Ectodermal cell (in vitro differentiated cells): ENCODE data around the gene PCDHB2.
"Not testable (repeated sequence)": the region's sequence is repeated elsewhere in the genome, so short reads cannot be mapped to it uniquely, and the experiment has no call there.

Experiments used
- H3K27ac ChIP-seq: 2 replicates; pipeline ENCODE4 v1.7.0; 2013; ENCODE audit warnings: mild to moderate bottlenecking, low read depth, low read length; ENCODE audit not compliant: insufficient read depth, poor library complexity, severe bottlenecking
- H3K27me3 ChIP-seq: 2 replicates; pipeline ENCODE4 v1.7.0; 2013; ENCODE audit warnings: mild to moderate bottlenecking, low read length; ENCODE audit not compliant: insufficient read depth, control insufficient read depth, poor library complexity, severe bottlenecking
- H3K36me3 ChIP-seq: one replicate; pipeline ENCODE4 v1.7.0; 2013; ENCODE audit warnings: low read length; ENCODE audit not compliant: control insufficient read depth, insufficient read depth
- H3K4me1 ChIP-seq: one replicate; pipeline ENCODE4 v1.7.0; 2013; ENCODE audit warnings: low read length; ENCODE audit not compliant: control insufficient read depth, insufficient read depth
- H3K4me3 ChIP-seq: 2 replicates; pipeline ENCODE4 v1.7.0; 2013; ENCODE audit warnings: low read depth, low read length, control low read depth; ENCODE audit not compliant: insufficient read depth
- H3K9me3 ChIP-seq: 2 replicates; pipeline ENCODE4 v1.7.0; 2013; ENCODE audit warnings: mild to moderate bottlenecking, low read length, moderate library complexity; ENCODE audit not compliant: control insufficient read depth
- WGBS, 2 experiments: methylation state at CpG; one replicate each; pipeline ENCODE4 v1.1.7; 2013; ENCODE audit warnings: missing lambda C conversion rate in 2 of 2; 5-methylcytosine and 5-hydroxymethylcytosine counted together

PCDHB2 gene

GRCh38 chr5:141135030-141135717 lies 40.8 kb downstream of the PCDHB2 start, which contains the start of gene PCDHB5:
PCDHB5 (plus strand) TSS chr5:141135206; CDS start chr5:141135435, 229 bp downstream.
- no peaks in the 10 kb centered on the region for H3K4me1 ChIP-seq
- 89% methylated on average over 22 of the region's 22 CpGs for WGBS, 2 experiments
- no peaks in the 10 kb centered on the region for H3K36me3 ChIP-seq
- H3K4me3 ChIP-seq: no peak within 1 kb of the TSS
- H3K27ac ChIP-seq: no peak within 1 kb of the TSS
- H3K9me3 ChIP-seq: peaks cover 5% of the 10 kb centered on the region
- H3K27me3 ChIP-seq: no peaks in the 10 kb centered on the region

GRCh38 chr5:141135718-141136266 lies 41.4 kb downstream of the PCDHB2 start:
- H3K27ac ChIP-seq: no peak overlapping the region
- whole genome bisulfite sequencing, 2 experiments: 95 to 97% methylated on average over 19 of the region's 19 CpGs
- H3K9me3 ChIP-seq: peaks cover 5% of the 10 kb centered on the region
- no peaks in the 10 kb centered on the region for H3K4me1 ChIP-seq
- no peak overlapping the region for H3K4me3 ChIP-seq
- H3K27me3 ChIP-seq: no peaks in the 10 kb centered on the region
- H3K36me3 ChIP-seq: no peaks in the 10 kb centered on the region

GRCh38 chr5:141137346-141137745 lies 42.9 kb downstream of the PCDHB2 start:
- not testable (repeated sequence) for H3K9me3 ChIP-seq, H3K36me3 ChIP-seq, H3K4me1 ChIP-seq, H3K4me3 ChIP-seq, H3K27ac ChIP-seq, H3K27me3 ChIP-seq
- WGBS, 2 experiments: 95% methylated on average over 34 of the region's 34 CpGs
